Astrocyte (in vitro differentiated cells and primary cell): ENCODE data around the gene MYCBP2.

Experiments used
- EZH2 ChIP-seq: IDR thresholded peaks from 2 replicates; pipeline ENCODE4 v1.6.1; 2012; ENCODE audit warnings: mild to moderate bottlenecking, low read length, inconsistent platforms; ENCODE audit not compliant: insufficient read depth
- TF ChIP-seq, protein P1 (sequence below): IDR thresholded peaks from 2 replicates; pipeline ENCODE4 v1.5.1; 2011; ENCODE audit warnings: low read depth, mild to moderate bottlenecking, inconsistent platforms, low read length, moderate library complexity; ENCODE audit not compliant: insufficient read depth

DNA sequence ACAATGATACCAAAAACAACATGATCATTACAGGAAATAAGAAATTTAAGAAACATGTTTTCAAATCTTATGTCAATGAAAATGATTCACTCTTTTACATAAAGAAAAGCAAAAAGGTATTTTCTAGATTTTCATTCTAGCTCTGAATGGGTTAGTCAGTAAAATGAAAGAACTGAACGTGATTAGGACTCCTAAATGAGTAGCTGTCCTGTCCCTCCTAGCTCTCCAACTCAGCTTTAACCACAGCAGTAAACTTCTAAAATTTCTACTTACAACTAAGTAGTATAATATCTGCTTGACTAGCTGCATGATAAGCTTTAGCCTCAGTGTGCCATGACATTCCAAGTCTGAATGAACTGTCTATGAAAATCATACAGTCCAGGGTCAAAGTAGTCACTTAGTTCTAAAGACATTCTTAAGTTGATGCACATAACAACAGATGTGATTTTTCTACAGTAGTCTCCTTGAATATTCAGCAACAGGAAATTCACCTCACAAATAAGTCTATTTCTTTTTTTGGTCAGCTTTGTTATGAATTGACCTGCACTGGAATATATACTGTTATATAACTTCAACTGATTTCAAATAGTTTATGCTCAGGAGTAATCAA, 136.4 kb downstream of the MYCBP2 start:
- TF ChIP-seq EZH2 = no peak
- TF ChIP-seq, protein P1, sequence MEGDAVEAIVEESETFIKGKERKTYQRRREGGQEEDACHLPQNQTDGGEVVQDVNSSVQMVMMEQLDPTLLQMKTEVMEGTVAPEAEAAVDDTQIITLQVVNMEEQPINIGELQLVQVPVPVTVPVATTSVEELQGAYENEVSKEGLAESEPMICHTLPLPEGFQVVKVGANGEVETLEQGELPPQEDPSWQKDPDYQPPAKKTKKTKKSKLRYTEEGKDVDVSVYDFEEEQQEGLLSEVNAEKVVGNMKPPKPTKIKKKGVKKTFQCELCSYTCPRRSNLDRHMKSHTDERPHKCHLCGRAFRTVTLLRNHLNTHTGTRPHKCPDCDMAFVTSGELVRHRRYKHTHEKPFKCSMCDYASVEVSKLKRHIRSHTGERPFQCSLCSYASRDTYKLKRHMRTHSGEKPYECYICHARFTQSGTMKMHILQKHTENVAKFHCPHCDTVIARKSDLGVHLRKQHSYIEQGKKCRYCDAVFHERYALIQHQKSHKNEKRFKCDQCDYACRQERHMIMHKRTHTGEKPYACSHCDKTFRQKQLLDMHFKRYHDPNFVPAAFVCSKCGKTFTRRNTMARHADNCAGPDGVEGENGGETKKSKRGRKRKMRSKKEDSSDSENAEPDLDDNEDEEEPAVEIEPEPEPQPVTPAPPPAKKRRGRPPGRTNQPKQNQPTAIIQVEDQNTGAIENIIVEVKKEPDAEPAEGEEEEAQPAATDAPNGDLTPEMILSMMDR = no peak
